Measurements from ENCODE around the gene RASSF8. TPM values are rescaled to one million over a fixed set of nuclear protein-coding genes. Genes with fewer than 3 reads are reported as not detected.
A peak's percentile ranks its signal among the peaks of the same experiment; 100 is the strongest.

The RASSF8 gene
- total and polyA plus RNA-seq, 2 experiments from 2014 or later = 11.5 to 30.6 TPM

DNA sequence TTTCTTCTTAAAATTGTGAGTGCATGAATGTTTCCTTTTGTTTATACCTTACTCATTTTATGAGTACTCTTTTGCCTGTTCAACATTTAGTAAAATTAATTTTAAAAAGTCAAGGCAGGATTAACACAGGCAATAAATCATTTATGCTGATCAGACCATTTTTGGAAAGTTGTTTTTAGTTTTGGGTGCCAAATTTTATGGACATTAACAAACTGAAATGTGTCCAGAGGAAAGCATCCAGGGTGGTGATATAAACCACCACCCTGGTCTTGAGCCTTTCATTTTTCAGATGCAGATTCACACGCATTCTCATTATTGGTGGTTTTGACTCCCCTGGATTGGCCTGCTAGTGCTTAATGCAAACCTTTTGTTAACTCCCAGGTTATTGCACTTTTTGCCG lies 26.3 kb downstream of the RASSF8 start:
- DNase-seq (ENCODE audit: low spot score) = no peak
- Mint-ChIP-seq H3K9me3 (no peaks in the 10 kb centered on the region), H3K27me3 (ENCODE audit: insufficient read depth, low read depth, poor library complexity) (peaks cover 4% of the 10 kb centered on the region), H3K4me1 (peaks cover 41% of the 10 kb centered on the region), H3K36me3 (ENCODE audit: low read depth) (no peaks in the 10 kb centered on the region), H3K4me3 (no peak overlapping the region), H3K27ac (0 out of 2 replicates have a peak overlapping the region, but pooled peaks have one; percentile 46)
- H3K27me3 ChIP-seq (ENCODE audit: insufficient read depth) = no peaks in the 10 kb centered on the region
- ATAC-seq = no peak
- H4K20me1 ChIP-seq (replicated peaks; ENCODE audit: insufficient read depth) = 0 out of 2 replicates have a peak, but pooled peaks cover 5% of the 10 kb centered on the region
- no peaks in the 10 kb centered on the region for H3K36me3 ChIP-seq (ENCODE audit: insufficient read depth)
- H3K4me1 ChIP-seq (ENCODE audit: insufficient read depth) = peaks cover 41% of the 10 kb centered on the region
- TF ChIP-seq, protein P1, sequence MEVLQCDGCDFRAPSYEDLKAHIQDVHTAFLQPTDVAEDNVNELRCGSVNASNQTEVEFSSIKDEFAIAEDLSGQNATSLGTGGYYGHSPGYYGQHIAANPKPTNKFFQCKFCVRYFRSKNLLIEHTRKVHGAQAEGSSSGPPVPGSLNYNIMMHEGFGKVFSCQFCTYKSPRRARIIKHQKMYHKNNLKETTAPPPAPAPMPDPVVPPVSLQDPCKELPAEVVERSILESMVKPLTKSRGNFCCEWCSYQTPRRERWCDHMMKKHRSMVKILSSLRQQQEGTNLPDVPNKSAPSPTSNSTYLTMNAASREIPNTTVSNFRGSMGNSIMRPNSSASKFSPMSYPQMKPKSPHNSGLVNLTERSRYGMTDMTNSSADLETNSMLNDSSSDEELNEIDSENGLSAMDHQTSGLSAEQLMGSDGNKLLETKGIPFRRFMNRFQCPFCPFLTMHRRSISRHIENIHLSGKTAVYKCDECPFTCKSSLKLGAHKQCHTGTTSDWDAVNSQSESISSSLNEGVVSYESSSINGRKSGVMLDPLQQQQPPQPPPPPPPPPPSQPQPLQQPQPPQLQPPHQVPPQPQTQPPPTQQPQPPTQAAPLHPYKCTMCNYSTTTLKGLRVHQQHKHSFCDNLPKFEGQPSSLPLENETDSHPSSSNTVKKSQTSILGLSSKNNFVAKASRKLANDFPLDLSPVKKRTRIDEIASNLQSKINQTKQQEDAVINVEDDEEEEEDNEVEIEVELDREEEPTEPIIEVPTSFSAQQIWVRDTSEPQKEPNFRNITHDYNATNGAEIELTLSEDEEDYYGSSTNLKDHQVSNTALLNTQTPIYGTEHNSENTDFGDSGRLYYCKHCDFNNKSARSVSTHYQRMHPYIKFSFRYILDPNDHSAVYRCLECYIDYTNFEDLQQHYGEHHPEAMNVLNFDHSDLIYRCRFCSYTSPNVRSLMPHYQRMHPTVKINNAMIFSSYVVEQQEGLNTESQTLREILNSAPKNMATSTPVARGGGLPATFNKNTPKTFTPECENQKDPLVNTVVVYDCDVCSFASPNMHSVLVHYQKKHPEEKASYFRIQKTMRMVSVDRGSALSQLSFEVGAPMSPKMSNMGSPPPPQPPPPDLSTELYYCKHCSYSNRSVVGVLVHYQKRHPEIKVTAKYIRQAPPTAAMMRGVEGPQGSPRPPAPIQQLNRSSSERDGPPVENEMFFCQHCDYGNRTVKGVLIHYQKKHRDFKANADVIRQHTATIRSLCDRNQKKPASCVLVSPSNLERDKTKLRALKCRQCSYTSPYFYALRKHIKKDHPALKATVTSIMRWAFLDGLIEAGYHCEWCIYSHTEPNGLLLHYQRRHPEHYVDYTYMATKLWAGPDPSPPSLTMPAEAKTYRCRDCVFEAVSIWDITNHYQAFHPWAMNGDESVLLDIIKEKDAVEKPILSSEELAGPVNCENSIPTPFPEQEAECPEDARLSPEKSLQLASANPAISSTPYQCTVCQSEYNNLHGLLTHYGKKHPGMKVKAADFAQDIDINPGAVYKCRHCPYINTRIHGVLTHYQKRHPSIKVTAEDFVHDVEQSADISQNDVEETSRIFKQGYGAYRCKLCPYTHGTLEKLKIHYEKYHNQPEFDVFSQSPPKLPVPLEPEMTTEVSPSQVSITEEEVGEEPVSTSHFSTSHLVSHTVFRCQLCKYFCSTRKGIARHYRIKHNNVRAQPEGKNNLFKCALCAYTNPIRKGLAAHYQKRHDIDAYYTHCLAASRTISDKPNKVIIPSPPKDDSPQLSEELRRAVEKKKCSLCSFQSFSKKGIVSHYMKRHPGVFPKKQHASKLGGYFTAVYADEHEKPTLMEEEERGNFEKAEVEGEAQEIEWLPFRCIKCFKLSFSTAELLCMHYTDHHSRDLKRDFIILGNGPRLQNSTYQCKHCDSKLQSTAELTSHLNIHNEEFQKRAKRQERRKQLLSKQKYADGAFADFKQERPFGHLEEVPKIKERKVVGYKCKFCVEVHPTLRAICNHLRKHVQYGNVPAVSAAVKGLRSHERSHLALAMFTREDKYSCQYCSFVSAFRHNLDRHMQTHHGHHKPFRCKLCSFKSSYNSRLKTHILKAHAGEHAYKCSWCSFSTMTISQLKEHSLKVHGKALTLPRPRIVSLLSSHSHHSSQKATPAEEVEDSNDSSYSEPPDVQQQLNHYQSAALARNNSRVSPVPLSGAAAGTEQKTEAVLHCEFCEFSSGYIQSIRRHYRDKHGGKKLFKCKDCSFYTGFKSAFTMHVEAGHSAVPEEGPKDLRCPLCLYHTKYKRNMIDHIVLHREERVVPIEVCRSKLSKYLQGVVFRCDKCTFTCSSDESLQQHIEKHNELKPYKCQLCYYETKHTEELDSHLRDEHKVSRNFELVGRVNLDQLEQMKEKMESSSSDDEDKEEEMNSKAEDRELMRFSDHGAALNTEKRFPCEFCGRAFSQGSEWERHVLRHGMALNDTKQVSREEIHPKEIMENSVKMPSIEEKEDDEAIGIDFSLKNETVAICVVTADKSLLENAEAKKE (CRISPR knock-in tag; IDR thresholded peaks at IDR 0.05) = no peak
- TF ChIP-seq NANOG (IDR thresholded peaks at IDR 0.05; ENCODE audit: borderline replicate concordance) (no peak), CREB1 (CRISPR knock-in tag; IDR thresholded peaks at IDR 0.05; ENCODE audit: low read depth) (no peak), ZNF114 (CRISPR knock-in tag; IDR thresholded peaks at IDR 0.05) (no peak), POLR2AphosphoS5 (IDR thresholded peaks at IDR 0.05; ENCODE audit: low read depth) (no peak), EZH2 (IDR thresholded peaks at IDR 0.05; ENCODE audit: low read depth, unreplicated experiment) (no peak), STAT1 (IDR thresholded peaks at IDR 0.05; ENCODE audit: unreplicated experiment) (no peak), JUNB (IDR thresholded peaks at IDR 0.05; ENCODE audit: unreplicated experiment) (no peak), ZNF331 (CRISPR knock-in tag; IDR thresholded peaks at IDR 0.05; ENCODE audit: low read depth) (no peak), ETS1 (IDR thresholded peaks at IDR 0.05) (no peak), REST (IDR thresholded peaks at IDR 0.05; ENCODE audit: unreplicated experiment) (no peak)
- H2AFZ ChIP-seq = no peak overlapping the region
- peaks cover 100% of the 10 kb centered on the region for H3K79me2 ChIP-seq (replicated peaks; ENCODE audit: insufficient read depth)
- H3K27ac ChIP-seq (ENCODE audit: low read depth) = no peak overlapping the region
- no peak overlapping the region for H3K4me3 ChIP-seq
- H3K4me2 ChIP-seq = peak overlapping the region; percentile 15; the same call in 1 of the 2 replicates
- no peaks in the 10 kb centered on the region for H3K9me2 ChIP-seq (ENCODE audit: insufficient read depth)
- no peaks in the 10 kb centered on the region for H3F3A ChIP-seq (replicated peaks; ENCODE audit: low read depth)
